ENCODE results near the gene ACTG2. TPM values are rescaled to one million over a fixed set of nuclear protein-coding genes. Genes with fewer than 3 reads are reported as not detected.
"Not testable (repeated sequence)": the region's sequence is repeated elsewhere in the genome, so short reads cannot be mapped to it uniquely, and the experiment has no call there.

Gene ACTG2
- total RNA-seq, 1 experiment from 2014 or later, result 0.97 TPM

GRCh38 chr2:73901143-73901542 lies 8.3 kb downstream of the ACTG2 start:
- Histone ChIP-seq H3K27me3 (ENCODE audit: control insufficient read depth, insufficient read depth, low read length) (peaks cover 2% of the 10 kb centered on the region; the same call in 1 of the 2 replicates), H3K4me3 (ENCODE audit: insufficient read depth, low read depth, low read length) (no peak overlapping the region), H3K36me3 (replicated peaks; ENCODE audit: control insufficient read depth, insufficient read depth, low read length) (no peaks in the 10 kb centered on the region)
- DNase-seq, result no peak

DNA sequence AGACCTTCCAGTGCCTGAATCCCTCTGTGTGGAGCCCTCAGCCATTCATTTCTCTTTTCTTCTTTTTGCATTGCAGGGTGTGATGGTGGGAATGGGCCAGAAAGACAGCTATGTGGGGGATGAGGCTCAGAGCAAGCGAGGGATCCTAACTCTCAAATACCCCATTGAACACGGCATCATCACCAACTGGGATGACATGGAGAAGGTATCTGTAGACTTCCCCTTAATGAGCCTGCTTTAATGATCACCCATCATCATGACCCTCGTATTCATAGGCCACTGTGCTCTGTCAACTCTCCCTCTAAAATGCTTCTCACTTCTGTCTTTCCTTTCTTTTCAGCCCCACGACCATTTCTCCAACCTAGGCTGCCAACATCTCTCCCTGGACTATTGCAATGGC lies 9.5 kb downstream of the ACTG2 start:
- H3K36me3 ChIP-seq (replicated peaks; ENCODE audit: control insufficient read depth, insufficient read depth, low read length), result no peaks in the 10 kb centered on the region
- H3K27me3 ChIP-seq (ENCODE audit: control insufficient read depth, insufficient read depth, low read length), result peaks cover 2% of the 10 kb centered on the region; the same call in 1 of the 2 replicates
- no peak overlapping the region for H3K4me3 ChIP-seq (ENCODE audit: insufficient read depth, low read depth, low read length)
- DNase-seq, result no peak

- H3K4me3 ChIP-seq (ENCODE audit: insufficient read depth, low read depth, low read length), result no peak overlapping the region
- no peaks in the 10 kb centered on the region for H3K36me3 ChIP-seq (replicated peaks; ENCODE audit: control insufficient read depth, insufficient read depth, low read length)
- peaks cover 2% of the 10 kb centered on the region; the same call in 1 of the 2 replicates for H3K27me3 ChIP-seq (ENCODE audit: control insufficient read depth, insufficient read depth, low read length)
- no peak for DNase-seq
Observed at GRCh38 chr2:73903313-73903712, 10.5 kb downstream of the ACTG2 start.

GRCh38 chr2:73903949-73904613 lies 11.3 kb downstream of the ACTG2 start:
- not testable (repeated sequence) for H3K36me3 ChIP-seq (replicated peaks; ENCODE audit: control insufficient read depth, insufficient read depth, low read length); H3K27me3 ChIP-seq (ENCODE audit: control insufficient read depth, insufficient read depth, low read length)

GRCh38 chr2:73904952-73905351 lies 12.1 kb downstream of the ACTG2 start:
- peaks cover 2% of the 10 kb centered on the region; the same call in 1 of the 2 replicates for H3K27me3 ChIP-seq (ENCODE audit: control insufficient read depth, insufficient read depth, low read length)
- no peak for DNase-seq
- H3K36me3 ChIP-seq (replicated peaks; ENCODE audit: control insufficient read depth, insufficient read depth, low read length), result no peaks in the 10 kb centered on the region
- H3K4me3 ChIP-seq (ENCODE audit: insufficient read depth, low read depth, low read length), result no peak overlapping the region

More at GRCh38 chr2:73903949-73904613, 11.3 kb downstream of the ACTG2 start:
- DNase-seq; H3K4me3 ChIP-seq (ENCODE audit: insufficient read depth, low read depth, low read length): not testable (repeated sequence)

- peaks cover 2% of the 10 kb centered on the region; the same call in 1 of the 2 replicates for H3K27me3 ChIP-seq (ENCODE audit: control insufficient read depth, insufficient read depth, low read length)
- DNase-seq, result no peak
- H3K4me3 ChIP-seq (ENCODE audit: insufficient read depth, low read depth, low read length), result no peak overlapping the region
- H3K36me3 ChIP-seq (replicated peaks; ENCODE audit: control insufficient read depth, insufficient read depth, low read length), result no peaks in the 10 kb centered on the region
Observed at GRCh38 chr2:73906847-73907505, 14.2 kb downstream of the ACTG2 start.

GRCh38 chr2:73907840-73908452 lies 15.1 kb downstream of the ACTG2 start:
- H3K4me3 ChIP-seq (ENCODE audit: insufficient read depth, low read depth, low read length), result no peak overlapping the region
- H3K27me3 ChIP-seq (ENCODE audit: control insufficient read depth, insufficient read depth, low read length), result no peaks in the 10 kb centered on the region
- DNase-seq, result peak; percentile 72
- no peaks in the 10 kb centered on the region for H3K36me3 ChIP-seq (replicated peaks; ENCODE audit: control insufficient read depth, insufficient read depth, low read length)

- no peaks in the 10 kb centered on the region for H3K27me3 ChIP-seq (ENCODE audit: control insufficient read depth, insufficient read depth, low read length)
- no peak overlapping the region for H3K4me3 ChIP-seq (ENCODE audit: insufficient read depth, low read depth, low read length)
- H3K36me3 ChIP-seq (replicated peaks; ENCODE audit: control insufficient read depth, insufficient read depth, low read length), result no peaks in the 10 kb centered on the region
- DNase-seq, result no peak
Observed at GRCh38 chr2:73908689-73909652, 16.2 kb downstream of the ACTG2 start.

GRCh38 chr2:73910873-73911547 lies 18.2 kb downstream of the ACTG2 start:
- no peak for DNase-seq
- Histone ChIP-seq H3K4me3 (ENCODE audit: insufficient read depth, low read depth, low read length) (no peak overlapping the region), H3K36me3 (replicated peaks; ENCODE audit: control insufficient read depth, insufficient read depth, low read length) (no peaks in the 10 kb centered on the region), H3K27me3 (ENCODE audit: control insufficient read depth, insufficient read depth, low read length) (no peaks in the 10 kb centered on the region)

GRCh38 chr2:73911548-73912208 lies 18.9 kb downstream of the ACTG2 start:
- no peak for DNase-seq
- H3K4me3 ChIP-seq (ENCODE audit: insufficient read depth, low read depth, low read length), result no peak overlapping the region
- H3K36me3 ChIP-seq (replicated peaks; ENCODE audit: control insufficient read depth, insufficient read depth, low read length), result no peaks in the 10 kb centered on the region
- no peaks in the 10 kb centered on the region for H3K27me3 ChIP-seq (ENCODE audit: control insufficient read depth, insufficient read depth, low read length)

- H3K27me3 ChIP-seq (ENCODE audit: control insufficient read depth, insufficient read depth, low read length), result no peaks in the 10 kb centered on the region
- H3K4me3 ChIP-seq (ENCODE audit: insufficient read depth, low read depth, low read length), result no peak overlapping the region
- no peak for DNase-seq
- no peaks in the 10 kb centered on the region for H3K36me3 ChIP-seq (replicated peaks; ENCODE audit: control insufficient read depth, insufficient read depth, low read length)
Observed at GRCh38 chr2:73913414-73914054, 20.7 kb downstream of the ACTG2 start.

- Histone ChIP-seq H3K27me3 (ENCODE audit: control insufficient read depth, insufficient read depth, low read length) (no peaks in the 10 kb centered on the region), H3K36me3 (replicated peaks; ENCODE audit: control insufficient read depth, insufficient read depth, low read length) (no peaks in the 10 kb centered on the region), H3K4me3 (ENCODE audit: insufficient read depth, low read depth, low read length) (no peak overlapping the region)
- DNase-seq, result no peak
Observed at GRCh38 chr2:73914667-73915066, 21.9 kb downstream of the ACTG2 start.

DNA sequence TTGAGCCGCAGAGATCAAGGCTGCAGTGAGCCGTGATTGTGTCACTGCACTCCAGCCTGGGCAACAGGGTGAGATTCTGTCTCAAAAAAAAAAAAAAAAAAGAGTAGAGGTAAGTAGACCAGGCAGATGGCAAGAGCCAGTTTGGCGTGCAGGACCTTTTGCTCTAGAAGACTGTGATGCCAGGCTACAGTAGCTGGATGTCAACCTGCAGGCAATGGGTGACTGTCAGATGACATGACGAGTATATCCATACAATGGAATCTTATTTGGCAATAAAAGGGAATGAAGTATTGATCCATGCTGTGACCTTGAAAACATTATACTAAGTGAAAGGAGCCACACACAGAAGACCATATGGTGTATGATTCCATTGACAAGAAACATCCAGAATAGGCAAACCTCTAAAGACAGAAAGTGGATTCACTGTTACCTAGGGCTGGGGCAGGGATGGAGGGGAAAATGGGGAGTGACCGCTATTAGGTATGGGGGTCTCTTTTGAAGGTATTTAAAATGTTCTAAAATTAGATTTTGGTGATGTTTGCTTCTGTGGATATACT lies 22.7 kb downstream of the ACTG2 start:
- no peak for DNase-seq
- no peaks in the 10 kb centered on the region for H3K36me3 ChIP-seq (replicated peaks; ENCODE audit: control insufficient read depth, insufficient read depth, low read length)
- H3K27me3 ChIP-seq (ENCODE audit: control insufficient read depth, insufficient read depth, low read length), result no peaks in the 10 kb centered on the region
- no peak overlapping the region for H3K4me3 ChIP-seq (ENCODE audit: insufficient read depth, low read depth, low read length)
